ENCODE measurements around the gene AP3D1.

GRCh38 chr19:2123682-2124387, 27.5 kb downstream of the AP3D1 start:
- TF ChIP-seq CTCF (IDR thresholded peaks at IDR 0.05) = no peak
- no peak for TF ChIP-seq POLR2A (IDR thresholded peaks at IDR 0.05)
